Kidney (tissue), 14 donors: Measurements from ENCODE around the gene ARHGEF1. TPM values are rescaled to one million over a fixed set of nuclear protein-coding genes. Genes with fewer than 3 reads are reported as not detected.

Source experiments
- DNase-seq, 5 donors: peaks; one replicate each; pipeline ENCODE4 v3.0.0-alpha.2; 2013 to 2020
- FAIRE-seq: peaks from 2 replicates; lab custom pipeline; 2012; peaks lifted over from hg19 to GRCh38; lab: Jason Lieb, UNC
- H3K27ac ChIP-seq, 2 donors: one replicate each; pipeline ENCODE4 v1.7.0; 2013; ENCODE audit warnings: low read depth in 2 of 2, low read length in 2 of 2, inconsistent platforms in 1 of 2
- H3K27me3 ChIP-seq: one replicate; pipeline ENCODE4 v1.7.1; 2013; ENCODE audit warnings: low read length, inconsistent platforms; ENCODE audit not compliant: control insufficient read depth, insufficient read depth
- H3K36me3 ChIP-seq, 3 donors: one replicate each; pipeline versions ENCODE4 v1.7.0 to v1.7.1; 2013; ENCODE audit warnings: low read length in 3 of 3, control low read depth in 1 of 3, inconsistent platforms in 1 of 3; ENCODE audit not compliant: insufficient read depth in 3 of 3, control insufficient read depth in 2 of 3
- H3K4me1 ChIP-seq, 3 donors: one replicate each; pipeline versions ENCODE4 v1.7.0 to v1.7.1; 2013; ENCODE audit warnings: low read length in 3 of 3, inconsistent platforms in 1 of 3, low read depth in 1 of 3; ENCODE audit not compliant: control insufficient read depth in 2 of 3, insufficient read depth in 2 of 3
- H3K4me3 ChIP-seq, 3 donors: one replicate each; pipeline versions ENCODE4 v1.7.0 to v1.8.1; 2013; ENCODE audit warnings: low read length in 3 of 3, control low read depth in 1 of 3, inconsistent platforms in 1 of 3
- H3K9ac ChIP-seq, 3 donors: one replicate each; pipeline versions ENCODE4 v1.7.0 to v1.7.1; 2013; ENCODE audit warnings: low read length in 3 of 3, control low read depth in 1 of 3, inconsistent platforms in 1 of 3
- H3K9me3 ChIP-seq, 3 donors: one replicate each; pipeline versions ENCODE4 v1.7.0 to v1.7.1; 2013; ENCODE audit warnings: low read length in 3 of 3, control low read depth in 1 of 3, inconsistent platforms in 1 of 3; ENCODE audit not compliant: control insufficient read depth in 2 of 3, insufficient read depth in 1 of 3
- CTCF ChIP-seq: IDR thresholded peaks from 3 replicates; pipeline ENCODE4 v1.5.1; 2012; ENCODE audit warnings: mild to moderate bottlenecking, moderate library complexity, borderline replicate concordance; ENCODE audit not compliant: insufficient read depth; ENCODE audit errors: extremely low read depth
- intact Hi-C: fragments of 100-400 bp; cut with DNase I; formaldehyde crosslinking; loops from one replicate; pipeline ENCODE4 v1.11.1; 2022
- microRNA-seq: library from miRNA; unstranded; fragments of <30 nt; microRNA quantifications from one replicate; pipeline ENCODE4 v1.2.0, GENCODE V29; 2020
- polyA plus RNA-seq: library from polyadenylated mRNA; stranded (reverse); fragments of 350-450 nt; fragmentation: Illumina TruSeq; extraction: RNeasy Lipid Tissue Mini Kit (QIAGEN cat#74804); gene quantifications from one replicate; pipeline ENCODE4 v1.2.3, GENCODE V29; 2014; ENCODE audit warnings: low read depth, low replicate concordance; ENCODE audit not compliant: insufficient read depth
- total RNA-seq: library from RNA; stranded (reverse); fragmentation: NEBNext Ultra II Directional; extraction: Animal tissue kit (Norgen Biotek cat#: 25700); gene quantifications from one replicate; pipeline ENCODE4 v1.2.1, GENCODE V29; 2021
- donor health status: control.
- donor health status: control.
- donor health status: control.
- donor health status: control.
- donor health status: control.
- donor health status: DM: yes; HTN: yes; CAD: no.
- donor health status: Normal renal cell carcinoma (clear cell type).

ARHGEF1 gene
- total and polyA plus RNA-seq, 2 donors from 2014 or later: 39.0 to 139 TPM

GRCh38 chr19:41951686-41952172, 68.7 kb downstream of the ARHGEF1 start:
- intact Hi-C loops: no loop called here
- Histone ChIP-seq H3K9me3 (no peaks in the 10 kb centered on the region), H3K27me3 (no peaks in the 10 kb centered on the region), H3K27ac (no peak overlapping the region), H3K9ac (no peak overlapping the region), H3K4me3 (no peak overlapping the region), H3K4me1 (no peaks in the 10 kb centered on the region), H3K36me3 (peaks cover 0 to 6% (median 3%) of the 10 kb centered on the region in 3 donors)
- DNase-seq (peak; percentile 72 to 86 (median 81)), FAIRE-seq (no peak)
- peak; percentile 93 for TF ChIP-seq CTCF

- Histone ChIP-seq H3K4me3 (no peak overlapping the region), H3K9me3 (no peaks in the 10 kb centered on the region), H3K4me1 (peaks cover 0 to 15% (median 4%) of the 10 kb centered on the region in 3 donors), H3K9ac (no peak overlapping the region), H3K36me3 (peaks cover 0 to 6% (median 3%) of the 10 kb centered on the region in 3 donors), H3K27me3 (no peaks in the 10 kb centered on the region), H3K27ac (no peak overlapping the region)
- no peak for DNase-seq
- TF ChIP-seq CTCF: no peak
- intact Hi-C loops: no loop called here
- no peak for FAIRE-seq
Measured at GRCh38 chr19:41955521-41955920, 72.5 kb downstream of the ARHGEF1 start.

- TF ChIP-seq CTCF: no peak
- no peak for DNase-seq
- intact Hi-C loops: no loop called here
Measured at GRCh38 chr19:41956621-41957020, 73.6 kb downstream of the ARHGEF1 start.

More at GRCh38 chr19:41956621-41957020, 73.6 kb downstream of the ARHGEF1 start:
- no peak overlapping the region for H3K9ac ChIP-seq
- H3K27me3 ChIP-seq: no peaks in the 10 kb centered on the region
- H3K27ac ChIP-seq: no peak overlapping the region
- no peaks in the 10 kb centered on the region for H3K9me3 ChIP-seq
- peaks cover 0 to 15% (median 4%) of the 10 kb centered on the region in 3 donors for H3K4me1 ChIP-seq
- H3K4me3 ChIP-seq: no peak overlapping the region
- H3K36me3 ChIP-seq: peaks cover 0 to 6% (median 3%) of the 10 kb centered on the region in 3 donors
- FAIRE-seq: no peak

Small RNA genes lying within 50 kb of the gene (microRNA-seq; reads per million reads assigned to microRNA genes)
- not detected for gene MIR6797

Other genes starting within 250 kb of the ARHGEF1 start
- 0.16 TPM for gene CEACAM7, start 194.9 kb upstream of the ARHGEF1 start, total RNA-seq
- gene CEACAM7, start 194.9 kb upstream of the ARHGEF1 start, polyA plus RNA-seq: not detected
- gene CEACAM5, start 174.6 kb upstream of the ARHGEF1 start, total RNA-seq: not detected
- not detected for gene CEACAM5, start 174.6 kb upstream of the ARHGEF1 start, polyA plus RNA-seq
- gene CEACAM6, start 127.7 kb upstream of the ARHGEF1 start, total RNA-seq: not detected
- not detected for gene CEACAM6, start 127.7 kb upstream of the ARHGEF1 start, polyA plus RNA-seq
- 0.69 TPM for gene CEACAM3, start 86.6 kb upstream of the ARHGEF1 start, total RNA-seq
- gene CEACAM3, start 86.6 kb upstream of the ARHGEF1 start, polyA plus RNA-seq: not detected
- not detected for gene LYPD4, start 38.5 kb upstream of the ARHGEF1 start, total RNA-seq
- gene LYPD4, start 38.5 kb upstream of the ARHGEF1 start, polyA plus RNA-seq: not detected
- not detected for gene DMRTC2, start 38.1 kb upstream of the ARHGEF1 start, total RNA-seq
- gene DMRTC2, start 38.1 kb upstream of the ARHGEF1 start, polyA plus RNA-seq: not detected
- gene RPS19, start 22.9 kb upstream of the ARHGEF1 start, total RNA-seq: 1,433 TPM
- gene RPS19, start 22.9 kb upstream of the ARHGEF1 start, polyA plus RNA-seq: 2,116 TPM
- 11.0 TPM for gene CD79A, start 5.9 kb upstream of the ARHGEF1 start, total RNA-seq
- 0.32 TPM for gene CD79A, start 5.9 kb upstream of the ARHGEF1 start, polyA plus RNA-seq
- gene ERFL, start 45.3 kb downstream of the ARHGEF1 start, total RNA-seq: 0.69 TPM
- gene ERFL, start 45.3 kb downstream of the ARHGEF1 start, polyA plus RNA-seq: not detected
- gene RABAC1, start 76.1 kb downstream of the ARHGEF1 start, total RNA-seq: 146 TPM
- 333 TPM for gene RABAC1, start 76.1 kb downstream of the ARHGEF1 start, polyA plus RNA-seq
- gene ATP1A3, start 111.0 kb downstream of the ARHGEF1 start, total RNA-seq: not detected
- gene ATP1A3, start 111.0 kb downstream of the ARHGEF1 start, polyA plus RNA-seq: not detected
- 16.2 TPM for gene GRIK5, start 187.0 kb downstream of the ARHGEF1 start, total RNA-seq
- gene GRIK5, start 187.0 kb downstream of the ARHGEF1 start, polyA plus RNA-seq: 8.9 TPM
- gene ZNF574, start 193.0 kb downstream of the ARHGEF1 start, total RNA-seq: 12.7 TPM
- 7.2 TPM for gene ZNF574, start 193.0 kb downstream of the ARHGEF1 start, polyA plus RNA-seq
- gene POU2F2, start 249.3 kb downstream of the ARHGEF1 start, total RNA-seq: 9.8 TPM
- gene POU2F2, start 249.3 kb downstream of the ARHGEF1 start, polyA plus RNA-seq: 1.3 TPM